CD4-positive, alpha-beta T cell (primary cell): ENCODE measurements around the gene WNT5B. TPM values are rescaled to one million over a fixed set of nuclear protein-coding genes. Genes with fewer than 3 reads are reported as not detected.
A peak's percentile ranks its signal among the peaks of the same experiment; 100 is the strongest.

Source experiments
- ATAC-seq: fragments of 200-7000 bp; cut with Tn5 transposase; one replicate; pipeline ENCODE4 v1.10.0; 2022; ENCODE audit warnings: mild to moderate bottlenecking; ENCODE audit not compliant: poor library complexity
- CTCF ChIA-PET: fragments of 350-600 bp; sonication (Branson Sonifier 250); formaldehyde crosslinking; loops from one replicate; lab custom pipeline; 2021; ENCODE audit warnings: antibody characterized with exemption, inconsistent platforms; lab: Charles Lee
- POLR2A ChIA-PET: fragments of 350-600 bp; sonication (Branson Sonifier 250); formaldehyde crosslinking; loops from one replicate; lab custom pipeline; 2021; ENCODE audit warnings: antibody characterized with exemption, inconsistent platforms; lab: Charles Lee
- DNase-seq, 14 experiments: peaks; one replicate each; pipeline ENCODE4 v3.0.0-alpha.2; 2013 to 2020; ENCODE audit warnings: mixed read lengths in 2 of 14
- H3K27ac ChIP-seq, 2 donors: one replicate each; pipeline versions ENCODE4 v1.5.1 to v1.7.0; 2013; ENCODE audit warnings: low read length in 2 of 2, low read depth in 1 of 2, mild to moderate bottlenecking in 1 of 2
- H3K27me3 ChIP-seq, 2 experiments: 1 replicate in 1 of 2; 2 replicates in 1 of 2; pipeline versions ENCODE4 v1.6.1 to v1.7.0; 2013; ENCODE audit warnings: low read length in 2 of 2, control low read depth in 1 of 2, mild to moderate bottlenecking in 1 of 2, moderate library complexity in 1 of 2; ENCODE audit not compliant: insufficient read depth in 2 of 2, control insufficient read depth in 1 of 2
- H3K36me3 ChIP-seq: one replicate; pipeline ENCODE4 v1.6.1; 2013; ENCODE audit warnings: low read length, control low read depth; ENCODE audit not compliant: insufficient read depth
- H3K4me1 ChIP-seq: one replicate; pipeline ENCODE4 v1.6.1; 2013; ENCODE audit warnings: low read length, control low read depth; ENCODE audit not compliant: insufficient read depth
- H3K4me3 ChIP-seq: one replicate; pipeline ENCODE4 v1.5.1; 2013; ENCODE audit warnings: mild to moderate bottlenecking, low read length, moderate library complexity
- H3K9me3 ChIP-seq, 2 experiments: 1 replicate in 1 of 2; 2 replicates in 1 of 2; pipeline versions ENCODE4 v1.6.1 to v1.7.0; 2013; ENCODE audit warnings: low read length in 2 of 2, mild to moderate bottlenecking in 2 of 2, control low read depth in 1 of 2, moderate library complexity in 1 of 2; ENCODE audit not compliant: control insufficient read depth in 1 of 2, insufficient read depth in 1 of 2
- H3K27ac Mint-ChIP-seq: one replicate; pipeline ENCODE4 v1.8.0; 2020; ENCODE audit warnings: mixed read lengths
- H3K27me3 Mint-ChIP-seq: one replicate; pipeline ENCODE4 v1.8.0; 2021; ENCODE audit warnings: mixed read lengths
- H3K36me3 Mint-ChIP-seq: one replicate; pipeline ENCODE4 v1.8.0; 2021; ENCODE audit warnings: low read depth, mixed read lengths
- H3K4me1 Mint-ChIP-seq: one replicate; pipeline ENCODE4 v1.8.0; 2021; ENCODE audit warnings: low read depth, mixed read lengths
- H3K4me3 Mint-ChIP-seq: one replicate; pipeline ENCODE4 v1.8.0; 2020; ENCODE audit warnings: mild to moderate bottlenecking, mixed read lengths
- H3K9me3 Mint-ChIP-seq: one replicate; pipeline ENCODE4 v1.8.0; 2020; ENCODE audit warnings: mixed read lengths
- CTCF ChIP-seq: fragments of 200-600 bp; IDR thresholded peaks from one replicate; pipeline ENCODE4 v1.8.0; 2022; ENCODE audit warnings: antibody characterized with exemption, mild to moderate bottlenecking
- intact Hi-C, 2 experiments: fragments of 100-400 bp; cut with DNase I in 1 of 2; cut with micrococcal nuclease in 1 of 2; formaldehyde crosslinking; loops; one replicate each; pipeline versions ENCODE4 v1.15.1 to v1.9.0; 2023 to 2025; cut with DNase I, micrococcal nuclease
- total RNA-seq, 174 experiments: library from RNA in 2 of 174; stranded (reverse) in 2 of 174; gene quantifications; one replicate each; pipeline ENCODE4 v1.2.3 and lab custom pipeline; 2021 to 2026

The WNT5B gene
- total RNA-seq, 2 experiments from 2014 or later: not detected

GRCh38 chr12:1666215-1666614 is 37.2 kb downstream of the WNT5B start:
- Histone ChIP-seq H3K9me3 (peaks cover 0 to 8% of the 10 kb centered on the region in 2 experiments), H3K4me1 (peaks cover 45% of the 10 kb centered on the region), H3K4me3 (no peak overlapping the region), H3K27ac (no peak overlapping the region), H3K27me3 (no peaks in the 10 kb centered on the region), H3K36me3 (no peaks in the 10 kb centered on the region)
- no peak for ATAC-seq
- intact Hi-C loops: no loop called here
- H3K9me3 Mint-ChIP-seq: peaks cover 2% of the 10 kb centered on the region
- TF ChIP-seq CTCF: no peak
- no peak overlapping the region for H3K4me3 Mint-ChIP-seq
- H3K4me1 Mint-ChIP-seq: peaks cover 57% of the 10 kb centered on the region
- DNase-seq: no peak
- no peaks in the 10 kb centered on the region for H3K36me3 Mint-ChIP-seq
- no peaks in the 10 kb centered on the region for H3K27me3 Mint-ChIP-seq
- H3K27ac Mint-ChIP-seq: peak overlapping the region; percentile 55
- CTCF ChIA-PET: interaction anchor here (1.9 to 2.4 kb wide), 2 partner anchors 13 kb away, joined by 6 read pairs; no protein-coding TSS in a partner anchor
- POLR2A ChIA-PET: interaction anchor here (0.9 kb wide), 1 partner anchor 130 kb away, joined by 3 read pairs; no protein-coding TSS in a partner anchor

- no peak for ATAC-seq
- H3K4me3 ChIP-seq: no peak overlapping the region
Observed at GRCh38 chr12:1666685-1667162, 37.7 kb downstream of the WNT5B start.

GRCh38 chr12:1668833-1669543 is 40.0 kb downstream of the WNT5B start:
- H3K36me3 Mint-ChIP-seq: no peaks in the 10 kb centered on the region
- H3K27ac ChIP-seq: peak overlapping the region in 1 of 2 donors; percentile 8
- H3K36me3 ChIP-seq: no peaks in the 10 kb centered on the region
- H3K9me3 ChIP-seq: no peaks in the 10 kb centered on the region
- intact Hi-C loops: no loop called here
- ATAC-seq (no peak), DNase-seq (peak in 2 of 14 experiments; percentile 29 to 40)
- POLR2A ChIA-PET: no interaction called here
- H3K4me3 Mint-ChIP-seq: no peak overlapping the region
- peaks cover under 1% of the 10 kb centered on the region for H3K9me3 Mint-ChIP-seq
- H3K4me1 ChIP-seq: peaks cover 36% of the 10 kb centered on the region
- no peaks in the 10 kb centered on the region for H3K27me3 Mint-ChIP-seq
- no peak overlapping the region for H3K4me3 ChIP-seq
- no peaks in the 10 kb centered on the region for H3K27me3 ChIP-seq
- TF ChIP-seq CTCF: no peak
- H3K4me1 Mint-ChIP-seq: peaks cover 46% of the 10 kb centered on the region
- peak overlapping the region; percentile 69 for H3K27ac Mint-ChIP-seq
- CTCF ChIA-PET: interaction anchor here (1.0 kb wide), 2 partner anchors 122 kb away, joined by 3 read pairs; no protein-coding TSS in a partner anchor

More at GRCh38 chr12:1666685-1667162, 37.7 kb downstream of the WNT5B start:
- H3K36me3 Mint-ChIP-seq: no peaks in the 10 kb centered on the region
- H3K4me1 ChIP-seq: peaks cover 42% of the 10 kb centered on the region
- ChIA-PET CTCF (interaction anchor here (2.4 kb wide), 1 partner anchor 14 kb away, joined by 6 read pairs; no protein-coding TSS in a partner anchor), POLR2A (interaction anchor here (0.9 kb wide), 2 partner anchors 11 to 129 kb away, joined by 3 to 4 read pairs; no protein-coding TSS in a partner anchor)
- peaks cover 2% of the 10 kb centered on the region for H3K9me3 Mint-ChIP-seq
- H3K27me3 Mint-ChIP-seq: no peaks in the 10 kb centered on the region
- intact Hi-C loops: no loop called here
- H3K4me1 Mint-ChIP-seq: peaks cover 57% of the 10 kb centered on the region
- no peaks in the 10 kb centered on the region for H3K27me3 ChIP-seq
- H3K4me3 Mint-ChIP-seq: peak overlapping the region; percentile 5
- DNase-seq: peak in 2 of 14 experiments; percentile 13 to 37
- TF ChIP-seq CTCF: no peak
- H3K9me3 ChIP-seq: peaks cover 0 to 8% of the 10 kb centered on the region in 2 experiments
- peak overlapping the region in 1 of 2 donors; percentile 38 for H3K27ac ChIP-seq
- no peaks in the 10 kb centered on the region for H3K36me3 ChIP-seq
- H3K27ac Mint-ChIP-seq: peak overlapping the region; percentile 55
